Motor neuron (in vitro differentiated cells): ENCODE results near the gene ISOC1. TPM values are rescaled to one million over a fixed set of nuclear protein-coding genes. Genes with fewer than 3 reads are reported as not detected.

ENCODE experiments used
- ATAC-seq, 8 experiments: fragments of 200-7000 bp; cut with Tn5 transposase; replicated peaks in 6 of 8; 2 replicates each; pipeline ENCODE4 v1.8.0; 2021; ENCODE audit warnings: mild to moderate bottlenecking in 8 of 8, moderate library complexity in 8 of 8
- H3K27ac ChIP-seq, 2 donors: fragments of 250-450 bp; sonication (Bioruptor Pico); 2 replicates each; pipeline ENCODE4 v1.9.0; 2021; ENCODE audit warnings: antibody characterized with exemption in 2 of 2, mild to moderate bottlenecking in 2 of 2, moderate library complexity in 1 of 2
- H3K4me1 ChIP-seq, 2 donors: fragments of 250-450 bp; sonication (Bioruptor Pico); replicated peaks in 1 of 2; 2 replicates each; pipeline ENCODE4 v1.6.1; 2021; ENCODE audit warnings: antibody characterized with exemption in 2 of 2, mild to moderate bottlenecking in 2 of 2, moderate library complexity in 1 of 2
- H3K4me3 ChIP-seq, 5 donors: fragments of 250-450 bp; sonication (Bioruptor Pico); 2 replicates each; pipeline ENCODE4 v1.9.0; 2021; ENCODE audit warnings: antibody characterized with exemption in 5 of 5, mild to moderate bottlenecking in 5 of 5, moderate library complexity in 4 of 5
- WGBS, 10 experiments: fragments of 450-650 bp; shearing (Covaris generic); methylation state at CpG; one replicate each; pipeline ENCODE4 v1.0.0; 2022; 5-methylcytosine and 5-hydroxymethylcytosine counted together
- in situ Hi-C, 9 experiments: fragments of 400-800 bp; cut with MboI; loops; one replicate each; pipeline ENCODE4 v1.15.0; 2021; ENCODE audit warnings: low sequenced_read_pairs in 9 of 9, low pct_unique_long_range_greater_than_20kb in 2 of 9; ENCODE audit not compliant: unreplicated experiment in 9 of 9
- total RNA-seq, 8 experiments: library from RNA; unstranded; fragments of 300-600 nt; gene quantifications; 2 replicates each; pipeline versions ENCODE4 v1.2.3 to v1.2.4, GENCODE V29; 2022

The ISOC1 gene
- total RNA-seq, 8 experiments from 2014 or later = 16.2 to 90.3 (median 22.3) TPM

DNA sequence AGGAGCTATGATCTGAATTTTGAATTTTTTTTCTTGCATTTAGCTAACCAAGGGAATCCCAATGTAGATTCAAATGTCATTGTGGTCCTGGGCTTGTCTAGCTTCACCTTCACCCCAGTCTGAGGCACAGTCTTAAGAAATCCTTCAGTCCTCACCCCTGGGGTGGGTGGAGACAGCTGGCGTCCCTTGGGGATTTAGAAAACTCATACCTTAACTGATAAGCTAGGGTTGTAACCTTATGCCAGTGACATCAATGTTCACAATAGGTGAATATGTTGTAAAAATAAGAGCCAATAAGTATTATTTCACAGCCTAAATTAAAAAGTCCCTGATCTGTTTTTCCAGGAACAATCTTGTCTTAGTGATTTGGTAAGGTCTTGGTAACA lies 4.6 kb downstream of the ISOC1 start:
- WGBS, 10 experiments = 0 to 100% (median 76%) methylated on average over 1 of the region's 1 CpG; no CpG with 5 or more reads in 6 of the 10 experiments
- no peak overlapping the region for H3K27ac ChIP-seq
- H3K4me1 ChIP-seq = peaks cover 2 to 7% of the 10 kb centered on the region in 2 donors
- ATAC-seq = peak in 1 of 8 experiments; percentile 3
- in situ Hi-C loops = no loop called here
- H3K4me3 ChIP-seq = no peak overlapping the region

DNA sequence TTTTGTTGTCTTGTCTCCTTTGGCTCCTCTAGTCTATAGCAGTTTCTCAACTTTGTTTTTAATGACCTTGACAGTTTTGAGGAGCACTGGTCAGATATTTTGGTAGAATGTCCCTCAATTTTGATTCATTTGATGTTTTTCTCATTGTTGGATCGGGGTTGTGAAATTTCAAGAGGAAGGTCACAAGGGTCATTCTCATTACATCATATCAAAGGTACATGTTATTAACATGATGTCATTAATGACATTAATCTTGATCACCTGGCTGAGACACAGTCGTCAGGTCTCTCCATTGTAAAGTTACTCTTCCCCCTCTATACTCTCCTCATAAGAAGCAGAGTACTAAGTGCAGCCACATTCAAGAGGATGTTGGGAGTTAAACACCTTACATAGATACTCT lies 7.2 kb downstream of the ISOC1 start:
- ATAC-seq = no peak
- in situ Hi-C loops = no loop called here
- Histone ChIP-seq H3K4me1 (no peaks in the 10 kb centered on the region), H3K4me3 (no peak overlapping the region), H3K27ac (no peak overlapping the region)
- 86 to 100% (median 90%) methylated on average over 1 to 2 of the region's 2 CpGs; no CpG with 5 or more reads in 1 of the 10 experiments for WGBS, 10 experiments

DNA sequence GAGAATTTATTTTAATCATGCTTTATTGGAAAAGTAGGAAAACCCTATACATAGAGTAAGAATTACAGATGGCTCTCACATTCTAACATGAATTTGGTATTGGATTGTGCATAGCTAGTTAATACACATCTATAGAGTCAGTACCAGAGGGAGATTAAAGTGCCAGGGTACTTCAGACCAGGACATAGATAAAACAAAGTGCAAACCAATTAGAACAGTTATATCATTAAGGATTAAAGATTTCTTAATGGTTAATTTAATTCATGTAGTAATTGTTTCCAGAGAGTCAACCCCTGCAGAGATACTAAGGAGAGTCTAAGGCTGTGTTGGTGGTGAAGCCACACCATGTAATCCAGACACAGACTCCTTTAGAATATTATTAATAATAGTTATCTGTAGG lies 8.8 kb downstream of the ISOC1 start:
- no peak for ATAC-seq
- in situ Hi-C loops = no loop called here
- Histone ChIP-seq H3K4me1 (no peaks in the 10 kb centered on the region), H3K4me3 (no peak overlapping the region), H3K27ac (no peak overlapping the region)

DNA sequence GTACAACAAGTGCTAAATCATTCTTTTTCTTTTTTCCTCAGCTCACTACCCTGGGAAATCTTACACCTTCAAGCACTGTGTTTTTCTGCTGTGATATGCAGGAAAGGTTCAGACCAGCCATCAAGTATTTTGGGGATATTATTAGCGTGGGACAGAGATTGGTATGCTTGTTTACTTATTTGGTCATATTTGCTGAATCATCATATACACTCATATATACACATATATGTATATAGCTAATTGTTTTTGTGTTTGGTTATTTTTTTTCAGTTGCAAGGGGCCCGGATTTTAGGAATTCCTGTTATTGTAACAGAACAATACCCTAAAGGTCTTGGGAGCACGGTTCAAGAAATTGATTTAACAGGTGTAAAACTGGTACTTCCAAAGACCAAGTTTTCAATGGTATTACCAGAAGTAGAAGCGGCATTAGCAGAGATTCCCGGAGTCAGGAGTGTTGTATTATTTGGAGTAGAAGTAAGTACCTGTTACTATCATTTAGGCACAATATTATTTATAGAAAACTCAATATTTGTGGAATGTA lies 10.4 kb downstream of the ISOC1 start:
- in situ Hi-C loops = no loop called here
- WGBS, 10 experiments = 43 to 100% (median 80%) methylated on average over 1 to 5 of the region's 5 CpGs; no CpG with 5 or more reads in 4 of the 10 experiments
- no peak overlapping the region for H3K27ac ChIP-seq
- H3K4me3 ChIP-seq = no peak overlapping the region
- H3K4me1 ChIP-seq = no peaks in the 10 kb centered on the region
- ATAC-seq = no peak

DNA sequence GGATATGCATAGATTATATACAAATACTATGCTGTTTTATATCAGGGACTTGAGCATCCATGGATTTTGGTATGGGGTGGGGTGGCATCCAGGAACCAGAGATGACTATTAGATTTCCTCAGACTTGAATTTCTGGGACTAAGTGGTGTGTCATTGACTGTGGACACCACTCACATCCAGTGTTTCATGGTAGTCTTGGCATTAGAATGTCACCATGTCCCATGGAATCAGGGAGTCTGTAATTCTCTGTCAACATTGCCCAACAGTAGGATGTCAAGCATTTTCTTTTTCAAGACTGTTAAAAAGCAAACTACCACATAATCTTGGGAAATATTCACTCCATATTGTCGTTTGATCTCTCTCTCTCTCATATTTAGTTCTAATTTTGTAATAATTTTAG lies 13.1 kb downstream of the ISOC1 start:
- Histone ChIP-seq H3K4me3 (no peak overlapping the region), H3K27ac (no peak overlapping the region), H3K4me1 (no peaks in the 10 kb centered on the region)
- WGBS, 10 experiments = 80 to 100% (median 100%) methylated on average over 1 of the region's 1 CpG; no CpG with 5 or more reads in 3 of the 10 experiments
- in situ Hi-C loops = no loop called here
- no peak for ATAC-seq

DNA sequence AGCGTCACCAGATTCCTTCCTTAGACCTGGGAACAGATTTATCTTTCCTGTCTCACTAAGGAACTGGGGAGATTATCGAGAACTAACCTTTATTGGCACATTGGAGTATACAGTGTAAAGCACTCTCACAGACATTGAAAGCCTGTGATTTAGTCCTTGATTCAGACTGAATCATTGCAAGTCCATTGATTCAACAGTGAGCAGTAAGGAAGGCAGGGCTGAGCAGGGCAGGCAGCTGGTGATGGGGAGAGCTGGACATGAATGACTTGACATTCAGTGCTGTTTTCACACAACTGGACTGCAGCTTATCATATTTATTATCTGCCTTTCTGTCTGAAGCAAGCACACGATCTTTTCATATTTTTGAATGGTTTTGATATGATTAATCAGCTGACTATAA lies 16.2 kb downstream of the ISOC1 start:
- no peak overlapping the region for H3K27ac ChIP-seq
- ATAC-seq = peak in 3 of 8 experiments; percentile 48 to 57 (median 50)
- no peak overlapping the region for H3K4me3 ChIP-seq
- in situ Hi-C loops = no loop called here
- H3K4me1 ChIP-seq = no peaks in the 10 kb centered on the region
- WGBS, 10 experiments = 76 to 100% (median 93%) methylated on average over 1 to 3 of the region's 3 CpGs; no CpG with 5 or more reads in 4 of the 10 experiments

DNA sequence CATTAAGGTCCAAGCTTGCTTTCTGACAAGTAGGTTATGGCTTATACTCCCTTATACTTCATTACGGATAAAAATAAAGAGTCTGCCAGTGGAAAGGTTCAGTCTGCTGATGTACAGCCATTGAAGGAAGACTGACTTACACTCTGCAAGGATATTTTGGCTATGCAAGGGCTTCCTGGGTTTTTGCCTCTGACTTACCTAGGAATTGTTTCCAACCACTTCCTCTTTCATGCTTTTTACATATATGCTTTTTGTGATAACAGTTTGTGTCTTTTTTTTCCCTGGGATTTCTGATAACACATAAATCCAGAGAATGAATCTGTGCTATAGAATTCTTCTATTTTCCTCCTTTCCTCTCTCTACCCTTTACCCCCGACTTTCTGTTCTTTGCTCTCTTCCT lies 16.8 kb downstream of the ISOC1 start:
- in situ Hi-C loops = no loop called here
- no peak overlapping the region for H3K4me3 ChIP-seq
- no peak overlapping the region for H3K27ac ChIP-seq
- 90 to 100% (median 95%) methylated on average over 1 to 2 of the region's 2 CpGs; no CpG with 5 or more reads in 1 of the 10 experiments for WGBS, 10 experiments
- no peaks in the 10 kb centered on the region for H3K4me1 ChIP-seq
- no peak for ATAC-seq

DNA sequence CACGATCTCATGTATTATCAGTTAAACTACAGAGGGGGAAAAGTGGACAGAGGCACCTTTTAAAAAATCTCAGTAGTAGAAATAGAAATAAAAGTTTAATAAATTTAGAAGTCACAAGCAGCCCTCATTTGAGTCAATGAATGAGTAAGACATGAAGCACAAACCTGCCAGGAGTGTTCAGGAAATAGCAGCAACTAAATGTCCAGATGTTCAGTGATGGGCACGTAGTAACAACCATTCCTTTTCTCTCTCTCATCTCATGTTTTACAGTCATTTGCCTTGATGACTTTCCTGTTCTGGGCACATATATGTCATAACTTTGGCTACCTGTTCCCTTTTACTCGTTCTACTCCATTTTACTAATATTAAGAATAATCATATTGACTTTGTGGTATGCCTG lies 17.7 kb downstream of the ISOC1 start:
- Histone ChIP-seq H3K4me1 (no peaks in the 10 kb centered on the region), H3K4me3 (no peak overlapping the region), H3K27ac (no peak overlapping the region)
- in situ Hi-C loops = no loop called here
- no peak for ATAC-seq
- WGBS, 10 experiments = 52 to 96% (median 84%) methylated on average over 2 to 3 of the region's 3 CpGs; no CpG with 5 or more reads in 2 of the 10 experiments

DNA sequence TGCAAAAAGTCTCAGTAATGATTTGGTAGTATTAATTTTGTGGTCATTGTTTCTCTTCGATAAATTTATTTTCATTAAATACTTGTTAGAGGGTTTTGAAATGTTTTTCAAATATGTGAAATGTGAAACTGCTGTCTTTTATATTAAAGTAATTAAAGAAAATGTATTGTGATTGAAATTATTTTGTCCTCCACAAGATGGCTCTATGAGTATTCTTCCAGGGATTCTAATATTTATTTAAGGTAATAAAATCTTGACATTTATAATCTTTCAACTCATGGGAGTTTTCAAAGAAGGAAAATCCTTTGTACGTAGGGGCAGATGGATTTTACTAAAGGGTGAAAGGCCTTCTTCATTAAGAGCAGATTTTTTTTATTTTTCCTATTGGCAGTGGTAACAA lies 19.3 kb downstream of the ISOC1 start:
- in situ Hi-C loops = no loop called here
- peaks cover 0 to 3% of the 10 kb centered on the region in 2 donors for H3K4me1 ChIP-seq
- WGBS, 10 experiments = 17 to 100% (median 72%) methylated on average over 1 to 2 of the region's 2 CpGs
- ATAC-seq = no peak
- H3K27ac ChIP-seq = no peak overlapping the region
- no peak overlapping the region for H3K4me3 ChIP-seq

DNA sequence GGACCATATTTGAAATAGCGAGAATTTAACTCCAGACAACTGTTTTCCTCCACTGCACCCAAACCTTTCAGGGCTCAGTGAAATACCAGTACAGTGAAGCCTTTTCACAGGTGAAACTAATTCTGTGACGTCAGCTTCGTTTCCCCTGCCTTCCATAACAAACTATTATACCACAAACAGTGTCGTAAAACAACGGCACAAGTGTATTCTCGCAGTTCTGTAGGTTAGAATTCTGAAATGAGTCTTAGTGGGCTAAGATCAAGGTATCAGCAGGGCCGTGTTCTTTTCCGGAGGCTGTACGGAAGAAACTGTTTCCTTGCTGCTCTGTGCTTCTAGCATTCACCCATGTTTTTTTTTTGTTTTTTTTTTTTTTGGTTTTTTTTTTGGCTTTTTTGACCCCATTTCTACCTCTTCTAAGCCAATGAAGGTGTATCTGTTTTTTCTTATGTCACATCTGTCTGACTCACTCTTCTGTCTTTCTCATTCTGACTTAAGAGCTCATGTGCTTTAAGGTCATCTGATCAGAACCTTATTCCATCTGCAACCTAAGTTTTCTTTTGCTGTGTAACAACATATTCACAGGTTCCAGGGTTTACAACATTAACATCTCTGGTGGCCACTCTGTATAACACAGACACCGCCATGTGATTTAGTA lies 20.1 kb downstream of the ISOC1 start:
- Histone ChIP-seq H3K4me1 (peaks cover 0 to 3% of the 10 kb centered on the region in 2 donors), H3K27ac (no peak overlapping the region), H3K4me3 (no peak overlapping the region)
- no peak for ATAC-seq
- in situ Hi-C loops = no loop called here
- 79 to 100% (median 93%) methylated on average over 2 to 10 of the region's 10 CpGs for WGBS, 10 experiments

DNA sequence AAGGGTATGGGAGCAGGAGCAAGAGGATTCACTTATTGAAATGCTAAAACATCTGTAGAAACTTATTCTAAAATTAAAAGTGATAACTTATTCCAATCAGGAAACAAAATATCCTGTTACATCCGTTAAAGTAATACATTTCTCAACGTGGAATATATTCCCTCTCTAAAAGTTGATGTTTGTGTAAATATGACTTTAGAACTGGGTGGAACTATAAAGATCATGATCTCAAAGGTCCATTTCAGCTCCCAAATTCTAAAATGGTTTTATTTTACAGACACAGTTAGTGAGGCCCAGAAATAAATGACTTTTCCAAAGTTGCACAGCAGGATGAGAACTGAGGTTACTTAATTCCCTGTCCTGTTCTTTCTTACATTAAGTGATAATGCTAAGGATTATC lies 21.1 kb downstream of the ISOC1 start:
- WGBS, 10 experiments = 0 to 94% (median 60%) methylated on average over 1 to 2 of the region's 2 CpGs
- H3K4me3 ChIP-seq = no peak overlapping the region
- no peak for ATAC-seq
- in situ Hi-C loops = no loop called here
- H3K4me1 ChIP-seq = peaks cover 0 to 3% of the 10 kb centered on the region in 2 donors
- no peak overlapping the region for H3K27ac ChIP-seq

DNA sequence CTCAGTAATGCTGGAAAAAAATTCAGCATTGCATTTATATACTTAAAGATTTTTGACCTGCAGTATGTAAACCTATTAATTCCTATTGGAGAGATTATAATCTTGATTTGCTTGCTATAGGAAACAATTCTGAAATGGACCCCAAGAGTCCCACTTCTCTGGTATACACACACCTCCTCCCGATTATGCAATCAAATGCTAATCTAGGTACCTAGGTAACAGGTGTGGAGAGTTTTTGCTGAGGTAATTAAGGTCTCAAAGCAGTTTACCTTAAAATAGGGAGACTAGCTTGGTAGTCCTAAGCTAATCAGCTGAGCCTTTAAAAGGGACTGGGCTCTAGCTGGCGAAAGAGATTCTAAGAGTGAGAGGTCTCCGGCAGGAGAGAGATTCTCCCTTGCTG lies 22.2 kb downstream of the ISOC1 start:
- 83 to 100% (median 98%) methylated on average over 1 to 3 of the region's 3 CpGs; no CpG with 5 or more reads in 6 of the 10 experiments for WGBS, 10 experiments
- Histone ChIP-seq H3K27ac (no peak overlapping the region), H3K4me1 (peaks cover 0 to 3% of the 10 kb centered on the region in 2 donors), H3K4me3 (no peak overlapping the region)
- in situ Hi-C loops = no loop called here
- no peak for ATAC-seq

DNA sequence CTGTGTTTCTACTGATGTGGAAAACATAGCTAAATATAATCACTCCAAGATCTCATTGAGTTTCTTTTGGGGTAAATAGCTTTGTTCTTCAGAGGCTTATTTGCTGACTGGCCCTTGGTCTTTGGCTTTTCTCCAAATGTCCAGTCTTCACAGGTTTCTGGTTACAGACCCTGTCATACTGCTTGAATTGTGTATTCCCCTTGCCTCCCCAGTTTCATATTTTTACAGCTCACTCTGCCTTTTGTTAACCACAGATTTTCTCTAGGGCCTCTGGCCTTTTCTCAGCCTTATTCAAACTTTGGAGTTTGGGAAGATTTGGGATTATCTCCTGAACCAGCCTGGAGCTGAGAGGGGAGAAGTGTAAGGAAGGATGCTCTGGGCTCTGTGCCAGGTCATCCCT lies 23.9 kb downstream of the ISOC1 start:
- no peak for ATAC-seq
- H3K4me1 ChIP-seq = peaks cover 0 to 3% of the 10 kb centered on the region in 2 donors
- in situ Hi-C loops = no loop called here
- H3K4me3 ChIP-seq = no peak overlapping the region
- H3K27ac ChIP-seq = no peak overlapping the region

DNA sequence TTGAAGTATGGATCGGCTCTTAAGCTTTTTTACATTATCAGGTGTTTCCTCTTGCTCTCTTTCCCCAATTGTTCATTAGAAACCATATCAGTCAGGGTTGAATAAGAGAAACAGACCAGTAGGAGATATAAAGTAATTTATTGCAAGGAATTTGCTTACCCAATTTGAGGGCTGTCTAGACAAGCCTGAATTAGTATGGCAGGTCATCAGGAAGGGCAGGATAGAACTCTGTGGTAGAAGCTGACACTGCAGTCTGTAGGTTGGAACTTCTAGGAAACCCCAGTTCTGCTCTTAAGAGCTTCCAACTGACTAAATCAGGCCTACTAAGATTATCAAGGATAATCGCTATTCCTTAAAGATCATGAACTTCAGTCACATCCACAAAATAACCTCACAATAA lies 24.3 kb downstream of the ISOC1 start:
- Histone ChIP-seq H3K4me1 (peaks cover 0 to 3% of the 10 kb centered on the region in 2 donors), H3K4me3 (no peak overlapping the region), H3K27ac (no peak overlapping the region)
- in situ Hi-C loops = no loop called here
- ATAC-seq = no peak
- 71 to 100% (median 90%) methylated on average over 1 to 2 of the region's 2 CpGs; no CpG with 5 or more reads in 3 of the 10 experiments for whole genome bisulfite sequencing, 10 experiments
